ENCODE data around the gene SLMAP. TPM values are rescaled to one million over a fixed set of nuclear protein-coding genes. Genes with fewer than 3 reads are reported as not detected.
A peak's percentile ranks its signal among the peaks of the same experiment; 100 is the strongest.

Gene SLMAP
- total RNA-seq, 1 donor from 2014 or later = 108 TPM

DNA sequence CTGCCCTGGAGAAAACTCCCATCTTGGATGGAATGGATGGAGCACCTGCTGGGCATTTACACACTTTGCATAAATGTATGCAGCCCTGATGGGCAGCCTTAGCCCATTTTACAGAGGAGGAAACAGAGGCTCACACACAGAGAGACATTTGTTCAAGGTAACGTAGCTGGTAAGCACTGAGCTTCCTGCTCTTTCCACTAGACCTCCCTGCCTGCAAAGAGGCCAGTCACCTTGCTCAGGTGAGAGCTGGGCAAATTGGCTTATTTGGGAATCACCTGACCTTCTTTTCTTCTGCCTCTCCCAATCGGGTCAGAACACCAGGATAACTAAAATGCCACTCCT, 200.7 kb downstream of the SLMAP start:
- no peaks in the 10 kb centered on the region for H3K36me3 Mint-ChIP-seq
- no peak overlapping the region for H3K4me3 Mint-ChIP-seq
- TF ChIP-seq, protein P1, sequence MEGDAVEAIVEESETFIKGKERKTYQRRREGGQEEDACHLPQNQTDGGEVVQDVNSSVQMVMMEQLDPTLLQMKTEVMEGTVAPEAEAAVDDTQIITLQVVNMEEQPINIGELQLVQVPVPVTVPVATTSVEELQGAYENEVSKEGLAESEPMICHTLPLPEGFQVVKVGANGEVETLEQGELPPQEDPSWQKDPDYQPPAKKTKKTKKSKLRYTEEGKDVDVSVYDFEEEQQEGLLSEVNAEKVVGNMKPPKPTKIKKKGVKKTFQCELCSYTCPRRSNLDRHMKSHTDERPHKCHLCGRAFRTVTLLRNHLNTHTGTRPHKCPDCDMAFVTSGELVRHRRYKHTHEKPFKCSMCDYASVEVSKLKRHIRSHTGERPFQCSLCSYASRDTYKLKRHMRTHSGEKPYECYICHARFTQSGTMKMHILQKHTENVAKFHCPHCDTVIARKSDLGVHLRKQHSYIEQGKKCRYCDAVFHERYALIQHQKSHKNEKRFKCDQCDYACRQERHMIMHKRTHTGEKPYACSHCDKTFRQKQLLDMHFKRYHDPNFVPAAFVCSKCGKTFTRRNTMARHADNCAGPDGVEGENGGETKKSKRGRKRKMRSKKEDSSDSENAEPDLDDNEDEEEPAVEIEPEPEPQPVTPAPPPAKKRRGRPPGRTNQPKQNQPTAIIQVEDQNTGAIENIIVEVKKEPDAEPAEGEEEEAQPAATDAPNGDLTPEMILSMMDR (IDR thresholded peaks at IDR 0.05; ENCODE audit: unreplicated experiment) = no peak
- H3K9me3 Mint-ChIP-seq = no peaks in the 10 kb centered on the region
- peaks cover 26% of the 10 kb centered on the region for H3K4me1 Mint-ChIP-seq
- no peaks in the 10 kb centered on the region for H3K27me3 Mint-ChIP-seq (ENCODE audit: low read depth)
- no peak for DNase-seq (ENCODE audit: low spot score in 2 of 2, unreplicated experiment in 2 of 2)
- no peak overlapping the region for H3K27ac Mint-ChIP-seq

DNA sequence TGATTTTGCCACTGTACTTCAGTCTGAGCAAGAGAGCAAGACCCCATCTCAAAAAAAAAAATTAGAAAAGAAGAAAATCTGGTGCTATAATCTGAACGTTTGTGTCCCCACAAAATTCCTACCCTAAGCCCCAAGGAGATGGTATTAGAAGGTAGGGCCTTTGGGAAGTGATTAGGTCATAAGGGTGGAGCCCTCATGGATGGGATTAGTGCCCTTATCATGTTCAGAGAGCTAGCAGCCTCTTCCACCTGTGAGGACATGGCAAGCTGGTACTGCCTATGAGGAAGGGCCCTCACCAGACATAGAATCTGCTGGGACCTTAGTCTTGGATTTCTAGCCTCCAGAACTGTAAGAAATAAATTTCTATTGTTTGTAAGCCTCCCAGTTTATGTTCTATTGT, 201.7 kb downstream of the SLMAP start:
- Mint-ChIP-seq H3K4me1 (peaks cover 17% of the 10 kb centered on the region), H3K36me3 (no peaks in the 10 kb centered on the region), H3K9me3 (no peaks in the 10 kb centered on the region), H3K27me3 (ENCODE audit: low read depth) (no peaks in the 10 kb centered on the region), H3K4me3 (no peak overlapping the region), H3K27ac (no peak overlapping the region)
- TF ChIP-seq, protein P1 (IDR thresholded peaks at IDR 0.05; ENCODE audit: unreplicated experiment) = no peak
- DNase-seq (ENCODE audit: low spot score in 2 of 2, unreplicated experiment in 2 of 2) = no peak

DNA sequence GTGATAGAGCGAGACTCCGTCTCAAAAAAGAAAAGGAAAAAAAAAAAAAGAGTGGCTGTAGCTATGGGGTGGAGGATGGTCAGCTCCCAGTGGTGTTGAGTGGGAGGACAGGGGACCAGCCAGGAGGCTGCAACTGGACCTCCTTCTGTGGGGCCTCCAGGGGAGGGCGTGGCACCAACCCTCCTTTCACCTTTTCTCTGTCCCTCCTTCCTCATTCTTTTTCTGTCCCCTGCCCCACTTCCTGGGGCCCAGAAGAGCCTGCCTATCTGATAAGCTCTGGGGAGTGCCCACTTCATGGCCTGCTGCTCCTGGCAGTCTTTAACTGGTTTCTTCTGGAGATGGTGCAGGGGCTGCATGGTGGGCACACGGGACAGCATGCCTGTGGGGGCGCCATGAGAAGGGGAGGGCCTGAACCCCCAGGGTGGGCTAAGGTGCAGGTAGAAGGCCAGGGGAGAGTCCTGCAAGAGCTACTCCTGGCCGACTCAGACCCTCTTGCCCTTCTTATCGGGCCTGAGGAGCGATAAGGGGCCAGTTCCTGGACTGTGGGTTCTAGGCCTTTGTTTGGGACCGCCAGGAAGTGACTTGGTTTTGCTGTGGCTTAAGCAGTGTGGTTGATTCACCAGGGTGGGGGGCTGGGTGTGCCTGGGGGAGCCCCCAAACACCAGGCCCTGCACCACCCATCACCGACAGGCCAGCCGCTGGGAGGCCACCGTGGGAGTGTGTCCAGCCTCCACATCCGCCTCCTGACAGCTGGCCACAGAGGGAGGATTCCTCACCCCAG, 202.7 kb downstream of the SLMAP start:
- TF ChIP-seq, protein P1 (IDR thresholded peaks at IDR 0.05; ENCODE audit: unreplicated experiment) = no peak
- no peak overlapping the region for H3K4me3 Mint-ChIP-seq
- H3K36me3 Mint-ChIP-seq = no peaks in the 10 kb centered on the region
- no peaks in the 10 kb centered on the region for H3K9me3 Mint-ChIP-seq
- peaks cover 17% of the 10 kb centered on the region for H3K4me1 Mint-ChIP-seq
- DNase-seq (ENCODE audit: low spot score in 2 of 2, unreplicated experiment in 2 of 2) = no peak
- no peaks in the 10 kb centered on the region for H3K27me3 Mint-ChIP-seq (ENCODE audit: low read depth)
- H3K27ac Mint-ChIP-seq = peak overlapping the region; percentile 88

DNA sequence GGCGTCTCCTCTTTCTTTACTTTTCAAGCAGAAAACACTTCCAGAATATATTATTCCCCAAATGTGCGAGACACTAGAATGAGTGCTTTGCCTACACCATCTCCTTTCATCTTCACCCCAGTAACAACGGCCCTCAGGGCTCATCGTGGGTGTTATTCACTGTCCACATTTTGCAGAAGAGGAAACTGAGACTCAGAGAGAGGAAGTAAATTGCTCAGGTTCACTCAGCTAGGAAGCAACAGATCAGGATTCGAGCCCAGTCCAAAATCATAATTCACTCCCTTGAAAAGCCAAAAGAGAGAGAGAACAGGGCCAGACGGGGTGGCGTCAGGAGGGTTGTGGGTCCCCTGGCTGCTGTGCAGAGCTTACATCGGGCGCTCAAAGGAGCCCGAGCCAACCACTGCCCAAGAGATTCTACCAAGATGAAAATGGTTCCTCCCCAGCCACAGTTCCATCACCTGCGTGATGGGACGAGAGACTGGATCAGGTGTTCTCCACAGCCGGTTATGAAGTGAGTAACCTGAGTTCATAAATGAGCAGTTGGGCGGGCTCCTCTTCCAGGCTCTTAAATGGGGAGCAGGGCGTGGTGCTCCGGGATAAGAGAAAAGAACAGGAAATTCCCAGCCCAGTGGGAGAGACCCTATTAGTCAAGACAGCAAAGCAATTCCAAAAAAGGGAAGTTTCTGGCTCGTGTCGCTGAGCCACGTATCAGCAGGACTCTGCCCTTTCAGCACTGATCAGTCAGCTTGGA, 203.5 kb downstream of the SLMAP start:
- H3K4me1 Mint-ChIP-seq = peaks cover 17% of the 10 kb centered on the region
- peak overlapping the region; percentile 88 for H3K27ac Mint-ChIP-seq

DNA sequence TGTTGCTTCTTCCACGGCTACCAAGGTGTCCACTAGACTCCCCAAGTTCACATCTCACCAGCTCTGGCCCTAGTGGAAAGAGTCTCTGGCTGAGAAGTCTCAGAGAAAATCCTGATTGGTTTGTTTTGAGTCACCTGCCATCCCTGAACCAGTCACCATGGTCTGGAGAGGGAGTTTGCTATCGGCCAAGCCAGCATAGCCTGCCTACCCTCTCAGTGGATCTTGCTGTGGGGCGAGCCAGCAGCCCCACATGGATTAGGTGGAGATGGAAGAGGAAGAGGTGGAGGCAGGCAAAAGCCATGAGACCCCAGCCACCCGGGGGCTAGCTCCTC, 204.0 kb downstream of the SLMAP start:
- no peaks in the 10 kb centered on the region for H3K9me3 Mint-ChIP-seq
- peaks cover 17% of the 10 kb centered on the region for H3K4me1 Mint-ChIP-seq
- H3K27ac Mint-ChIP-seq = peak overlapping the region; percentile 88
- H3K27me3 Mint-ChIP-seq (ENCODE audit: low read depth) = no peaks in the 10 kb centered on the region
- TF ChIP-seq, protein P1 (IDR thresholded peaks at IDR 0.05; ENCODE audit: unreplicated experiment) = no peak
- DNase-seq (ENCODE audit: low spot score in 2 of 2, unreplicated experiment in 2 of 2) = no peak
- no peaks in the 10 kb centered on the region for H3K36me3 Mint-ChIP-seq
- no peak overlapping the region for H3K4me3 Mint-ChIP-seq

More for the DNA sequence above, 203.5 kb downstream of the SLMAP start:
- no peaks in the 10 kb centered on the region for H3K9me3 Mint-ChIP-seq
- no peaks in the 10 kb centered on the region for H3K36me3 Mint-ChIP-seq
- no peak for DNase-seq (ENCODE audit: low spot score in 2 of 2, unreplicated experiment in 2 of 2)
- H3K4me3 Mint-ChIP-seq = no peak overlapping the region
- H3K27me3 Mint-ChIP-seq (ENCODE audit: low read depth) = no peaks in the 10 kb centered on the region
- TF ChIP-seq, protein P1 (IDR thresholded peaks at IDR 0.05; ENCODE audit: unreplicated experiment) = no peak

Data from mesothelial cell of epicardium (in vitro differentiated cells).